22Rv1 (cell line): ENCODE data around the gene HAPSTR1.

Experiments
- CTCF ChIP-seq: fragments of 450-650 bp; IDR thresholded peaks from 2 replicates; pipeline ENCODE4 v1.5.1; 2017; ENCODE audit warnings: mild to moderate bottlenecking
- ZFX ChIP-seq: fragments of 450-650 bp; IDR thresholded peaks from 2 replicates; pipeline ENCODE4 v1.6.1; 2017; ENCODE audit warnings: antibody characterized with exemption, borderline replicate concordance

DNA sequence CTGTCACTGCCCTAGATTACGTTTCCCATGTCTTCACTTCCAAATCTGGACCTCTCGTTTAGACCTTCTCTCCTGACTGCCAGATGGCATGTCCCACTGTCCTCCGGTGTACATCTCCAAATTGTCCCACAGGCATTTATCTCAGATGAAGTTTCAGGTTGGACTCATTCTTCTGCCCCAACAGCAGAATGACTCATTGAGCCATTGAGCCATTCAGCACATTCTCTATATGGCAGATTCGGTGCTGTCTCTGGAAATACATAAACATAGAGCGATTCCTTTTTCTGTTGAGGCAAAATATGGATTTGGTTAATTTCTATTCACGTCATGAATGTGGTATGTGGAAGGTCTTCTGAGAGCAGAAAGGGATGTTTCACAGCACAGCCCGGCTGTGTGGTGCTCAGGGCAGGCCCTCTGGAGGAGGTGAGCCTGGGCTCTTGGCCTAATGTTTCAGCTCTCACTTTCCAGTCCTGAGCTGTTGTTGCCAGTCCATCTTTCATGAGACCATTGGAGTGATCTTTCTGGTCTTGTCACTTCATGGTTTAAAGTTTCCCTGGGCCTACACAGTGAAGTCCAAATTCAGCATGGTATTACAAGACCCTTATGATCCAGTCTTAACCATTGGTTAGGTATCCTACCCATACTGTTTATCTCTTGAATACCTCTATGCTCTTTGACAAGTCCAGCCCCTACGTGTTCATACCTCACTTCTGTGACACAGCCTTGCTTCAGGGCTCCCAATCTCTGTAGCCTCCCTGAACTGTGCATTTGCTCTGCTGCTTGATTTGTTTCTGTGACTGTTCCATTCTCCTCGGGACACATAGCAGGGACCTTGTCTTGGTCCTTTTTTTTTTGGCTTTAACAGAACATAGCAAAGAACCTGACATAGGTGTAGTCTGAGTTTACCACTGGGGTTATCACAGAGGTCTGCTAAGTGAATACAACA lies 15.9 kb downstream of the HAPSTR1 start:
- TF ChIP-seq CTCF (no peak), ZFX (no peak)
